PC-3 (cell line): ENCODE measurements around the gene TEX264.

Experiments
- EZH2 ChIP-seq: fragments of 300-600 bp; sonication (generic); IDR thresholded peaks from one replicate; pipeline ENCODE4 v1.6.1; 2017; ENCODE audit warnings: antibody characterized with exemption, mild to moderate bottlenecking, low read length; ENCODE audit not compliant: unreplicated experiment
- EZH2phosphoT487 ChIP-seq: fragments of 300-600 bp; sonication (generic); IDR thresholded peaks from 2 replicates; pipeline ENCODE4 v1.6.1; 2018; ENCODE audit warnings: mild to moderate bottlenecking, antibody characterized with exemption, low read length, borderline replicate concordance
- TF ChIP-seq, protein P1 (sequence below): fragments of 300-600 bp; sonication (generic); conservative IDR thresholded peaks from 2 replicates; pipeline ENCODE4 v1.5.1; 2017; ENCODE audit warnings: antibody characterized with exemption, low read depth, mild to moderate bottlenecking, low read length

DNA sequence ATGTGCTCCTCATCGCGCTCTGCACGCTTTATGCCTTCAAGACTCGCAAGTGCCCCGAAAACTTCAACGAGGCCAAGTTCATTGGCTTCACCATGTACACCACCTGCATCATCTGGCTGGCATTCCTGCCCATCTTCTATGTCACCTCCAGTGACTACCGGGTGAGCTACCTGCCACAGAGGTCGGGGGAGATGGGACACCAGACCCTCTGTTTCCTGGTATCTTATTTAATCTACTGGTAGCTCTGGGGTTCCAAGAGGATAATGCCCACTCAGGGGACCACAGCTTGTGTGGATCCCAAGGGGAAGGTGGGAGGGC lies 44.9 kb downstream of the TEX264 start:
- TF ChIP-seq, protein P1, sequence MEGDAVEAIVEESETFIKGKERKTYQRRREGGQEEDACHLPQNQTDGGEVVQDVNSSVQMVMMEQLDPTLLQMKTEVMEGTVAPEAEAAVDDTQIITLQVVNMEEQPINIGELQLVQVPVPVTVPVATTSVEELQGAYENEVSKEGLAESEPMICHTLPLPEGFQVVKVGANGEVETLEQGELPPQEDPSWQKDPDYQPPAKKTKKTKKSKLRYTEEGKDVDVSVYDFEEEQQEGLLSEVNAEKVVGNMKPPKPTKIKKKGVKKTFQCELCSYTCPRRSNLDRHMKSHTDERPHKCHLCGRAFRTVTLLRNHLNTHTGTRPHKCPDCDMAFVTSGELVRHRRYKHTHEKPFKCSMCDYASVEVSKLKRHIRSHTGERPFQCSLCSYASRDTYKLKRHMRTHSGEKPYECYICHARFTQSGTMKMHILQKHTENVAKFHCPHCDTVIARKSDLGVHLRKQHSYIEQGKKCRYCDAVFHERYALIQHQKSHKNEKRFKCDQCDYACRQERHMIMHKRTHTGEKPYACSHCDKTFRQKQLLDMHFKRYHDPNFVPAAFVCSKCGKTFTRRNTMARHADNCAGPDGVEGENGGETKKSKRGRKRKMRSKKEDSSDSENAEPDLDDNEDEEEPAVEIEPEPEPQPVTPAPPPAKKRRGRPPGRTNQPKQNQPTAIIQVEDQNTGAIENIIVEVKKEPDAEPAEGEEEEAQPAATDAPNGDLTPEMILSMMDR = no peak
- TF ChIP-seq EZH2 = no peak
- TF ChIP-seq EZH2phosphoT487 = no peak
